ENCODE data around the gene DOCK10.

Gene DOCK10

GRCh38 chr2:224869601-224870233 is 172.6 kb downstream of the DOCK10 start:
- H3K4me3 ChIP-seq (ENCODE audit: low read length) = no peak overlapping the region
- DNase-seq (ENCODE audit: low read depth, low spot score) = no peak

- no peak for DNase-seq (ENCODE audit: low read depth, low spot score)
- H3K4me3 ChIP-seq (ENCODE audit: low read length) = no peak overlapping the region
Measured at GRCh38 chr2:224865016-224865415, 177.3 kb downstream of the DOCK10 start.

GRCh38 chr2:224861266-224861665 is 181.0 kb downstream of the DOCK10 start:
- no peak for DNase-seq (ENCODE audit: low read depth, low spot score)
- no peak overlapping the region for H3K4me3 ChIP-seq (ENCODE audit: low read length)

GRCh38 chr2:224860786-224861185 is 181.5 kb downstream of the DOCK10 start:
- DNase-seq (ENCODE audit: low read depth, low spot score) = no peak
- H3K4me3 ChIP-seq (ENCODE audit: low read length) = no peak overlapping the region

GRCh38 chr2:224851811-224852210 is 190.5 kb downstream of the DOCK10 start:
- no peak overlapping the region for H3K4me3 ChIP-seq (ENCODE audit: low read length)
- DNase-seq (ENCODE audit: low read depth, low spot score) = no peak

- H3K4me3 ChIP-seq (ENCODE audit: low read length) = no peak overlapping the region
Measured at GRCh38 chr2:224850081-224850480, 192.2 kb downstream of the DOCK10 start.

GRCh38 chr2:224849264-224849663 is 193.0 kb downstream of the DOCK10 start:
- no peak overlapping the region for H3K4me3 ChIP-seq (ENCODE audit: low read length)
- DNase-seq (ENCODE audit: low read depth, low spot score) = no peak

More at GRCh38 chr2:224850081-224850480, 192.2 kb downstream of the DOCK10 start:
- no peak for DNase-seq (ENCODE audit: low read depth, low spot score)

- no peak overlapping the region for H3K4me3 ChIP-seq (ENCODE audit: low read length)
- DNase-seq (ENCODE audit: low read depth, low spot score) = no peak
Measured at GRCh38 chr2:224847961-224848850, 194.1 kb downstream of the DOCK10 start.

GRCh38 chr2:224847381-224847780 is 194.9 kb downstream of the DOCK10 start:
- no peak for DNase-seq (ENCODE audit: low read depth, low spot score)

GRCh38 chr2:224846686-224847085 is 195.6 kb downstream of the DOCK10 start:
- DNase-seq (ENCODE audit: low read depth, low spot score) = no peak
- H3K4me3 ChIP-seq (ENCODE audit: low read length) = no peak overlapping the region

More at GRCh38 chr2:224847381-224847780, 194.9 kb downstream of the DOCK10 start:
- no peak overlapping the region for H3K4me3 ChIP-seq (ENCODE audit: low read length)

GRCh38 chr2:224846161-224846560 is 196.1 kb downstream of the DOCK10 start:
- H3K4me3 ChIP-seq (ENCODE audit: low read length) = no peak overlapping the region
- DNase-seq (ENCODE audit: low read depth, low spot score) = no peak

- no peak for DNase-seq (ENCODE audit: low read depth, low spot score)
- H3K4me3 ChIP-seq (ENCODE audit: low read length) = no peak overlapping the region
Measured at GRCh38 chr2:224843141-224843540, 199.1 kb downstream of the DOCK10 start.

- no peak for DNase-seq (ENCODE audit: low read depth, low spot score)
- H3K4me3 ChIP-seq (ENCODE audit: low read length) = no peak overlapping the region
Measured at GRCh38 chr2:224841910-224842309, 200.4 kb downstream of the DOCK10 start.

GRCh38 chr2:224838335-224838734 is 203.9 kb downstream of the DOCK10 start:
- no peak for DNase-seq (ENCODE audit: low read depth, low spot score)
- H3K4me3 ChIP-seq (ENCODE audit: low read length) = no peak overlapping the region

GRCh38 chr2:224837558-224837957 is 204.7 kb downstream of the DOCK10 start:
- no peak for DNase-seq (ENCODE audit: low read depth, low spot score)
- no peak overlapping the region for H3K4me3 ChIP-seq (ENCODE audit: low read length)

- H3K4me3 ChIP-seq (ENCODE audit: low read length) = no peak overlapping the region
- no peak for DNase-seq (ENCODE audit: low read depth, low spot score)
Measured at GRCh38 chr2:224837066-224837465, 205.2 kb downstream of the DOCK10 start.

- no peak for DNase-seq (ENCODE audit: low read depth, low spot score)
Measured at GRCh38 chr2:224836263-224836662, 206.0 kb downstream of the DOCK10 start.

GRCh38 chr2:224835405-224835804 is 206.9 kb downstream of the DOCK10 start:
- no peak overlapping the region for H3K4me3 ChIP-seq (ENCODE audit: low read length)
- DNase-seq (ENCODE audit: low read depth, low spot score) = no peak

More at GRCh38 chr2:224836263-224836662, 206.0 kb downstream of the DOCK10 start:
- no peak overlapping the region for H3K4me3 ChIP-seq (ENCODE audit: low read length)

GRCh38 chr2:224833986-224834385 is 208.3 kb downstream of the DOCK10 start:
- no peak for DNase-seq (ENCODE audit: low read depth, low spot score)
- no peak overlapping the region for H3K4me3 ChIP-seq (ENCODE audit: low read length)

- DNase-seq (ENCODE audit: low read depth, low spot score) = no peak
- H3K4me3 ChIP-seq (ENCODE audit: low read length) = no peak overlapping the region
Measured at GRCh38 chr2:224832207-224832606, 210.1 kb downstream of the DOCK10 start.
